ENCODE data around the gene SUCLG2.

DNA sequence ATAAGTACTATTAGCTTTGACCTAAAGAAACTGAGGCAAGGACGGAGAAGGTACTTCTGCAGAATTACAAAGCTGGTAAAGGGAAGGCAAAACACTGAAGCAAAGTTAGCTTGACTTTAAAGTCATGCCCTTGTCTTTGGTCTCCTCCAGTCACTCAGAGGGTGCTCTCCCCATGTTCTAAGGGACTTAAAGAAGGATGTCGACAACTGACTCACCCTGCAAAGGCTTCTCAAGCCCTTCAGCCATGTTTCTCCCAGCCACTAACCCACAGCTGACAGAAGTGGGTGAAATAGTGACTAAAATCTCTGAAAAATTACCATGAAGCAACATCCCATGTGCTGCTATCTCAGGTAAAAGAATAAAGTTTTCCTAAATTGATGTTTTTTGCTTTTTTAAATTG is 46.4 kb downstream of the SUCLG2 start:
- TF ChIP-seq CTCF (IDR thresholded peaks at IDR 0.05; ENCODE audit: insufficient read depth, low read length) (no peak), POLR2AphosphoS5 (IDR thresholded peaks at IDR 0.05; ENCODE audit: low read depth) (no peak)

Measured in HL-60 (cell line).